ENCODE results near the gene RSPH10B2.
"Not testable (repeated sequence)": the region's sequence is repeated elsewhere in the genome, so short reads cannot be mapped to it uniquely, and the experiment has no call there.

DNA sequence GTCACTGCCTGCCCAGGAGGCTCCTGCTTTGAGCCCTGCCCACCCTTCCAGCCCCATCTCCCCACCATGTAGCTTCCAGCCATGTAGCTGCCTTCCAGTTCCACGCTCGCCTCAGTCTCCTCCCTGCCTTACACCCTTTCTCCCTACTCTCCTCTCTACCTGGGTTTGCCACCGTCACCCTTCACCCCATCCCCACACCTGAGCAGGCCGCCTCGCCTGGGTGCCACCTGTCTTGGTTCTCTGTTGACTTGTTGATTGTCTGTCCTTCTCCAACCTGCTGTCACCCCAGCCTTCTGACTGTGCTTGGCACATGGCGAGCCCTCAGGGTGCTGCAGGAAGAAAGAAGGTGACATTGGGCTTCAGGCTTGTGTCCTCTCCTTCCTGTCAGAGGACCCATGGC lies 3.7 kb upstream of the RSPH10B2 start:
- TF ChIP-seq, protein P1, sequence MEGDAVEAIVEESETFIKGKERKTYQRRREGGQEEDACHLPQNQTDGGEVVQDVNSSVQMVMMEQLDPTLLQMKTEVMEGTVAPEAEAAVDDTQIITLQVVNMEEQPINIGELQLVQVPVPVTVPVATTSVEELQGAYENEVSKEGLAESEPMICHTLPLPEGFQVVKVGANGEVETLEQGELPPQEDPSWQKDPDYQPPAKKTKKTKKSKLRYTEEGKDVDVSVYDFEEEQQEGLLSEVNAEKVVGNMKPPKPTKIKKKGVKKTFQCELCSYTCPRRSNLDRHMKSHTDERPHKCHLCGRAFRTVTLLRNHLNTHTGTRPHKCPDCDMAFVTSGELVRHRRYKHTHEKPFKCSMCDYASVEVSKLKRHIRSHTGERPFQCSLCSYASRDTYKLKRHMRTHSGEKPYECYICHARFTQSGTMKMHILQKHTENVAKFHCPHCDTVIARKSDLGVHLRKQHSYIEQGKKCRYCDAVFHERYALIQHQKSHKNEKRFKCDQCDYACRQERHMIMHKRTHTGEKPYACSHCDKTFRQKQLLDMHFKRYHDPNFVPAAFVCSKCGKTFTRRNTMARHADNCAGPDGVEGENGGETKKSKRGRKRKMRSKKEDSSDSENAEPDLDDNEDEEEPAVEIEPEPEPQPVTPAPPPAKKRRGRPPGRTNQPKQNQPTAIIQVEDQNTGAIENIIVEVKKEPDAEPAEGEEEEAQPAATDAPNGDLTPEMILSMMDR (conservative IDR thresholded peaks at IDR 0.05 in 1 of 2, IDR thresholded peaks at IDR 0.05 in 1 of 2; ENCODE audit: low read depth in 1 of 2, low read length in 2 of 2): not testable (repeated sequence)
- TF ChIP-seq EZH2 (IDR thresholded peaks at IDR 0.05; ENCODE audit: low read length, missing control alignments): not testable (repeated sequence)

All from fibroblast of lung (primary cell).